Activated B cell treated with CpG ODN at 0.5 μM for 24 hours (primary cell): Measurements from ENCODE around the gene SERINC5. TPM values are rescaled to one million over a fixed set of nuclear protein-coding genes. Genes with fewer than 3 reads are reported as not detected.

ENCODE experiments used
- ATAC-seq: fragments of 200-7000 bp; cut with Tn5 transposase; one replicate; pipeline ENCODE4 v1.10.0; 2021; ENCODE audit warnings: low read depth, mild to moderate bottlenecking, moderate library complexity
- CTCF ChIA-PET: fragments of 350-600 bp; sonication (Branson Sonifier 250); formaldehyde crosslinking; loops from one replicate; lab custom pipeline; 2021; ENCODE audit warnings: antibody characterized with exemption; lab: Charles Lee
- POLR2A ChIA-PET: fragments of 350-600 bp; sonication (Branson Sonifier 250); formaldehyde crosslinking; loops from one replicate; lab custom pipeline; 2021; ENCODE audit warnings: antibody characterized with exemption; lab: Charles Lee
- DNase-seq: peaks from one replicate; pipeline ENCODE4 v3.0.0; 2022
- H3K27ac Mint-ChIP-seq: one replicate; pipeline ENCODE4 v1.8.0; 2020; ENCODE audit warnings: mixed read lengths
- H3K27me3 Mint-ChIP-seq: one replicate; pipeline ENCODE4 v1.8.0; 2021; ENCODE audit warnings: mixed read lengths
- H3K36me3 Mint-ChIP-seq: one replicate; pipeline ENCODE4 v1.8.0; 2021; ENCODE audit warnings: low read depth, mixed read lengths
- H3K4me1 Mint-ChIP-seq: one replicate; pipeline ENCODE4 v1.8.0; 2021; ENCODE audit warnings: mixed read lengths
- H3K4me3 Mint-ChIP-seq: one replicate; pipeline ENCODE4 v1.8.0; 2020; ENCODE audit warnings: mild to moderate bottlenecking, mixed read lengths
- H3K9me3 Mint-ChIP-seq: one replicate; pipeline ENCODE4 v1.8.0; 2020; ENCODE audit warnings: mixed read lengths
- CTCF ChIP-seq: fragments of 200-600 bp; IDR thresholded peaks from one replicate; pipeline ENCODE4 v1.8.0; 2022; ENCODE audit warnings: antibody characterized with exemption, mild to moderate bottlenecking
- intact Hi-C: fragments of 100-400 bp; cut with micrococcal nuclease; formaldehyde crosslinking; loops from one replicate; pipeline ENCODE4 v1.15.1; 2024
- total RNA-seq: library from RNA; stranded (reverse); gene quantifications from 2 replicates; pipeline ENCODE4 v1.2.3, GENCODE V29; 2022

The SERINC5 gene
- total RNA-seq, 1 donor from 2014 or later, result 5.3 TPM

GRCh38 chr5:80229902-80230255 lies 26.0 kb downstream of the SERINC5 start:
- ChIA-PET CTCF (no interaction called here), POLR2A (no interaction called here)
- intact Hi-C loops, result no loop called here
- no peak for ATAC-seq
- Mint-ChIP-seq H3K9me3 (no peaks in the 10 kb centered on the region), H3K4me1 (peaks cover 6% of the 10 kb centered on the region), H3K27ac (no peak overlapping the region), H3K4me3 (no peak overlapping the region), H3K27me3 (no peaks in the 10 kb centered on the region), H3K36me3 (no peaks in the 10 kb centered on the region)
- no peak for TF ChIP-seq CTCF
- no peak for DNase-seq

GRCh38 chr5:80227979-80228596 lies 27.8 kb downstream of the SERINC5 start:
- POLR2A ChIA-PET, result no interaction called here
- H3K4me1 Mint-ChIP-seq, result peaks cover 6% of the 10 kb centered on the region
- no peak overlapping the region for H3K4me3 Mint-ChIP-seq

GRCh38 chr5:80225934-80226326 lies 29.9 kb downstream of the SERINC5 start:
- DNase-seq (no peak), ATAC-seq (no peak)
- Mint-ChIP-seq H3K36me3 (peaks cover 3% of the 10 kb centered on the region), H3K9me3 (no peaks in the 10 kb centered on the region), H3K27me3 (no peaks in the 10 kb centered on the region), H3K4me3 (no peak overlapping the region), H3K4me1 (peaks cover 6% of the 10 kb centered on the region), H3K27ac (no peak overlapping the region)
- intact Hi-C loops, result no loop called here
- no peak for TF ChIP-seq CTCF
- POLR2A ChIA-PET, result no interaction called here
- CTCF ChIA-PET, result no interaction called here

More at GRCh38 chr5:80227979-80228596, 27.8 kb downstream of the SERINC5 start:
- Mint-ChIP-seq H3K27me3 (no peaks in the 10 kb centered on the region), H3K36me3 (no peaks in the 10 kb centered on the region), H3K27ac (no peak overlapping the region), H3K9me3 (no peaks in the 10 kb centered on the region)
- intact Hi-C loops, result no loop called here
- CTCF ChIA-PET, result no interaction called here
- TF ChIP-seq CTCF, result no peak
- no peak for DNase-seq
- no peak for ATAC-seq

GRCh38 chr5:80225189-80225933 lies 30.5 kb downstream of the SERINC5 start:
- Mint-ChIP-seq H3K4me3 (no peak overlapping the region), H3K4me1 (peaks cover 5% of the 10 kb centered on the region), H3K36me3 (peaks cover 3% of the 10 kb centered on the region), H3K9me3 (no peaks in the 10 kb centered on the region), H3K27me3 (no peaks in the 10 kb centered on the region), H3K27ac (no peak overlapping the region)
- intact Hi-C loops, result no loop called here
- no peak for TF ChIP-seq CTCF
- ChIA-PET CTCF (no interaction called here), POLR2A (no interaction called here)
- DNase-seq (no peak), ATAC-seq (no peak)

- DNase-seq (no peak), ATAC-seq (no peak)
- peaks cover 4% of the 10 kb centered on the region for H3K36me3 Mint-ChIP-seq
- TF ChIP-seq CTCF, result no peak
- H3K9me3 Mint-ChIP-seq, result no peaks in the 10 kb centered on the region
- no peaks in the 10 kb centered on the region for H3K27me3 Mint-ChIP-seq
- H3K4me1 Mint-ChIP-seq, result no peaks in the 10 kb centered on the region
- no peak overlapping the region for H3K4me3 Mint-ChIP-seq
- intact Hi-C loops, result no loop called here
- CTCF ChIA-PET, result no interaction called here
- no peak overlapping the region for H3K27ac Mint-ChIP-seq
- POLR2A ChIA-PET, result no interaction called here
These were observed 32.3 kb downstream of the SERINC5 start for GRCh38 chr5:80223561-80223960.
